ENCODE data around the gene PROC. TPM values are rescaled to one million over a fixed set of nuclear protein-coding genes. Genes with fewer than 3 reads are reported as not detected.

Gene PROC
- total and polyA plus RNA-seq, 2 of the 8 experiments (the other 6 are each of a cell fraction or from before 2014, with no cell fraction given), result 1.5 to 1.6 TPM

GRCh38 chr2:127413782-127414637, 4.2 kb upstream of the PROC start:
- no peak overlapping the region for H3K56ac ChIP-seq (replicated peaks; ENCODE audit: insufficient read length, low read depth, low read length)
- H3K79me1 ChIP-seq (ENCODE audit: low read depth, low read length), result no peaks in the 10 kb centered on the region
- H3K36me3 ChIP-seq (ENCODE audit: control insufficient read depth in 2 of 4, insufficient read depth in 4 of 4, low read length in 3 of 4), result no peaks in the 10 kb centered on the region
- no peak overlapping the region for H3K27ac ChIP-seq (ENCODE audit: low read depth, low read length)
- no peak overlapping the region for H2BK15ac ChIP-seq (ENCODE audit: low read length)
- H3K23me2 ChIP-seq (ENCODE audit: low read depth, low read length), result peaks cover 5% of the 10 kb centered on the region; the same call in 1 of the 2 replicates
- 95% methylated on average over 8 of the region's 8 CpGs; no CpG with 5 or more reads in 1 of the 2 experiments for WGBS, 2 experiments (ENCODE audit: extremely low coverage in 1 of 2, insufficient coverage in 1 of 2, insufficient read length in 1 of 2, insufficient replicate concordance in 2 of 2, low coverage in 1 of 2, low lambda C conversion rate in 2 of 2, missing lambda C conversion rate in 1 of 2)
- no peak for DNase-seq (ENCODE audit: low read depth in 1 of 2, low spot score in 2 of 2)
- H3K14ac ChIP-seq (ENCODE audit: insufficient read length), result no peak overlapping the region
- H2AFZ ChIP-seq (ENCODE audit: low read length), result no peak overlapping the region
- no peak overlapping the region for H2BK12ac ChIP-seq (ENCODE audit: low read depth, low read length)
- no peak overlapping the region for H2BK20ac ChIP-seq (ENCODE audit: low read length)
- H3K9ac ChIP-seq (replicated peaks in 1 of 4; ENCODE audit: extremely low read depth in 1 of 4, low read depth in 3 of 4, low read length in 3 of 4), result no peak overlapping the region
- no peak for FAIRE-seq
- H3K4me3 ChIP-seq (ENCODE audit: extremely low read depth in 1 of 4, insufficient read depth in 2 of 4, low read depth in 3 of 4, low read length in 4 of 4), result no peak overlapping the region
- no peaks in the 10 kb centered on the region for H3K79me2 ChIP-seq (ENCODE audit: control insufficient read depth in 1 of 2, insufficient read depth in 2 of 2, low read length in 2 of 2)
- no peak overlapping the region for H2BK120ac ChIP-seq (replicated peaks; ENCODE audit: low read depth, low read length)
- H3K23ac ChIP-seq (ENCODE audit: insufficient read length), result no peak overlapping the region
- no peak overlapping the region for H4K8ac ChIP-seq (ENCODE audit: extremely low read depth, insufficient read depth, low read length)
- no peak overlapping the region for H2BK5ac ChIP-seq (ENCODE audit: low read depth, low read length)
- H2AK5ac ChIP-seq (ENCODE audit: low read depth, low read length), result no peak overlapping the region
- no peak overlapping the region for H3K18ac ChIP-seq (ENCODE audit: extremely low read depth, low read length)
- no peak overlapping the region for H4K91ac ChIP-seq (replicated peaks; ENCODE audit: insufficient read length, low read length)
- POLR2A ChIA-PET (ENCODE audit: partially characterized antibody), result interaction anchor here (0.7 to 1.2 kb wide), 2 partner anchors 18 to 114 kb away, joined by 3 to 4 read pairs; no protein-coding TSS in a partner anchor
- H3K4me2 ChIP-seq (ENCODE audit: insufficient read depth in 1 of 2, low read depth in 2 of 2, low read length in 2 of 2), result no peak overlapping the region
- no peak overlapping the region for H3K4ac ChIP-seq (replicated peaks; ENCODE audit: insufficient read length, low read depth, low read length)
- no peak overlapping the region for H4K5ac ChIP-seq (ENCODE audit: insufficient read length, low read depth, low read length)
- peaks cover 1 to 33% (median 20%) of the 10 kb centered on the region in 4 experiments for H3K27me3 ChIP-seq (replicated peaks in 1 of 4; ENCODE audit: control insufficient read depth in 3 of 4, extremely low read depth in 1 of 4, insufficient read depth in 3 of 4, low read length in 3 of 4)
- H3K4me1 ChIP-seq (replicated peaks in 1 of 4; ENCODE audit: control insufficient read depth in 3 of 4, insufficient read depth in 4 of 4, low read length in 3 of 4), result peaks cover 0 to 6% (median 0%) of the 10 kb centered on the region in 4 experiments; a peak in 2 of 7 replicates
- no peaks in the 10 kb centered on the region for H4K20me1 ChIP-seq (replicated peaks in 1 of 2; ENCODE audit: control insufficient read depth in 1 of 2, insufficient read depth in 2 of 2, low read length in 2 of 2)
- TF ChIP-seq SUZ12 (IDR thresholded peaks at IDR 0.05; ENCODE audit: low read length) (no peak), ASH2L (IDR thresholded peaks at IDR 0.05; ENCODE audit: low read length) (no peak)
- H3K9me3 ChIP-seq (ENCODE audit: insufficient read depth in 2 of 2, low read depth in 1 of 2, low read length in 1 of 2), result peaks cover 0 to 4% of the 10 kb centered on the region in 2 experiments; a peak in 1 of 4 replicates
- CTCF ChIA-PET (ENCODE audit: partially characterized antibody), result interaction anchor here (0.6 to 7.4 kb wide), 15 partner anchors 8 to 217 kb away, joined by 3 to 74 read pairs (median 7); no protein-coding TSS in a partner anchor
